PC-9 (cell line): ENCODE data around the gene MINDY4. TPM values are rescaled to one million over a fixed set of nuclear protein-coding genes. Genes with fewer than 3 reads are reported as not detected.
A peak's percentile ranks its signal among the peaks of the same experiment; 100 is the strongest.

Experiments used
- BruUV-seq: library from RNA; stranded (reverse); fragments of 400-500 nt; replicated peaks from 2 replicates; lab custom pipeline; 2021; lab: Mats Ljungman, UMichigan
- CTCF ChIA-PET: fragments of 300-600 bp; sonication (Branson Sonifier 250); formaldehyde crosslinking; loops from one replicate; lab custom pipeline; 2022; ENCODE audit warnings: antibody characterized with exemption; lab: Charles Lee
- POLR2A ChIA-PET: fragments of 300-600 bp; sonication (Branson Sonifier 250); formaldehyde crosslinking; loops from one replicate; lab custom pipeline; 2022; ENCODE audit warnings: antibody characterized with exemption; ENCODE audit not compliant: unreplicated experiment; lab: Charles Lee
- DNase-seq, 2 experiments: peaks; one replicate each; pipeline versions ENCODE4 v3.0.0 to v3.0.0-alpha.2; 2015 to 2022; ENCODE audit warnings: mixed read lengths in 1 of 2
- H2AFZ ChIP-seq: fragments of 200-600 bp; sonication (generic); 2 replicates; pipeline ENCODE4 v1.8.1; 2017; ENCODE audit warnings: antibody characterized with exemption
- H3F3A ChIP-seq: fragments of 200-600 bp; sonication (generic); 2 replicates; pipeline ENCODE4 v1.8.1; 2017; ENCODE audit warnings: antibody characterized with exemption, mild to moderate bottlenecking, low read depth; ENCODE audit not compliant: insufficient read depth
- H3K27ac ChIP-seq: fragments of 200-600 bp; sonication (generic); 2 replicates; pipeline ENCODE4 v1.6.1; 2016; ENCODE audit warnings: mixed run types
- H3K27me3 ChIP-seq: fragments of 200-600 bp; sonication (generic); 2 replicates; pipeline ENCODE4 v1.6.1; 2016; ENCODE audit warnings: low read depth, mixed run types; ENCODE audit not compliant: insufficient read depth
- H3K36me3 ChIP-seq: fragments of 200-600 bp; sonication (generic); 2 replicates; pipeline ENCODE4 v1.6.1; 2016; ENCODE audit warnings: low read depth, mixed run types
- H3K4me1 ChIP-seq: fragments of 200-600 bp; sonication (generic); replicated peaks from 2 replicates; pipeline ENCODE4 v1.6.1; 2016; ENCODE audit warnings: mixed run types; ENCODE audit not compliant: insufficient read depth
- H3K4me2 ChIP-seq: fragments of 200-600 bp; sonication (generic); 2 replicates; pipeline ENCODE4 v1.6.1; 2017; ENCODE audit warnings: mixed run types
- H3K4me3 ChIP-seq: fragments of 200-600 bp; sonication (generic); 2 replicates; pipeline ENCODE4 v1.6.1; 2016; ENCODE audit warnings: mixed run types
- H3K79me2 ChIP-seq: fragments of 200-600 bp; sonication (generic); 2 replicates; pipeline ENCODE4 v1.6.1; 2017; ENCODE audit warnings: low read depth, mixed run types
- H3K9me2 ChIP-seq: fragments of 200-600 bp; sonication (generic); 2 replicates; pipeline ENCODE4 v1.8.1; 2017; ENCODE audit warnings: mild to moderate bottlenecking; ENCODE audit not compliant: insufficient read depth
- H3K9me3 ChIP-seq: fragments of 200-600 bp; sonication (generic); 2 replicates; pipeline ENCODE4 v1.8.1; 2016; ENCODE audit warnings: low read depth; ENCODE audit not compliant: insufficient read depth
- H4K20me1 ChIP-seq: fragments of 200-600 bp; sonication (generic); 2 replicates; pipeline ENCODE4 v1.8.1; 2017; ENCODE audit not compliant: insufficient read depth
- EZH2 ChIP-seq: fragments of 200-600 bp; sonication (generic); IDR thresholded peaks from 2 replicates; pipeline ENCODE4 v1.8.0; 2017; ENCODE audit warnings: antibody characterized with exemption, low read depth
- intact Hi-C: fragments of 100-400 bp; cut with micrococcal nuclease; formaldehyde crosslinking; loops from one replicate; pipeline ENCODE4 v1.10.0; 2022; ENCODE audit not compliant: unreplicated experiment
- total RNA-seq: library from RNA; stranded (reverse); gene quantifications from 2 replicates; pipeline ENCODE4 v1.2.3, GENCODE V29; 2021
- TF ChIP-seq, protein P1 (sequence below): fragments of 200-600 bp; sonication (generic); conservative IDR thresholded peaks from 2 replicates; pipeline ENCODE4 v1.6.1; 2017; ENCODE audit warnings: mixed run types, antibody characterized with exemption, mild to moderate bottlenecking, moderate library complexity

The MINDY4 gene
- total RNA-seq, 1 experiment from 2014 or later: 14.8 TPM

DNA sequence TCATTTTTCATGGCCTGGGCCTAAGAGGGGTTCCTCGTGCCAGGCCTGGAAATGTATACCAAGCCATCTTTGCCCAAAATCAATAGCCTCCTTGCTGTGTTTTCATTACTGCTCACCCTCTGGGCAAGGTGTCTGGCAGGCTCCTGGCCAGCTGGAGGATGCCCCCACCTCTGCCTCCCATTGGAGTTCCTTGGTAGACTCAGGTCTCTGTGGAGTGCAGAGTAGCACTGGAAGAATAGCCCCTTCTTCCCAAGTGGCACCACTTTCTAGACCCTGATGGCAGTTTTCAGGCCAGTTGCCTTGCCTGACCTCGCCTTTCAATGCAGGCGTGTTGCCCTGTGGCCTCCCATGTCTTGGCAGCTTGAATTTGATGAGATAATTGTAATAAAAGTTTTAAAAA lies 84.7 kb downstream of the MINDY4 start:
- Histone ChIP-seq H3K4me1 (peaks cover 24% of the 10 kb centered on the region), H3K9me2 (no peaks in the 10 kb centered on the region), H3K36me3 (no peaks in the 10 kb centered on the region), H3K27ac (no peak overlapping the region), H3K27me3 (no peaks in the 10 kb centered on the region), H3K4me3 (no peak overlapping the region), H3K4me2 (no peak overlapping the region), H2AFZ (no peak overlapping the region), H3K79me2 (no peaks in the 10 kb centered on the region), H4K20me1 (no peaks in the 10 kb centered on the region), H3F3A (peaks cover 7% of the 10 kb centered on the region; the same call in 1 of the 2 replicates), H3K9me3 (no peaks in the 10 kb centered on the region)
- DNase-seq: no peak
- intact Hi-C loops: no loop called here
- POLR2A ChIA-PET: no interaction called here
- CTCF ChIA-PET: no interaction called here
- BruUV-seq: no TSS peak
- TF ChIP-seq, protein P1, sequence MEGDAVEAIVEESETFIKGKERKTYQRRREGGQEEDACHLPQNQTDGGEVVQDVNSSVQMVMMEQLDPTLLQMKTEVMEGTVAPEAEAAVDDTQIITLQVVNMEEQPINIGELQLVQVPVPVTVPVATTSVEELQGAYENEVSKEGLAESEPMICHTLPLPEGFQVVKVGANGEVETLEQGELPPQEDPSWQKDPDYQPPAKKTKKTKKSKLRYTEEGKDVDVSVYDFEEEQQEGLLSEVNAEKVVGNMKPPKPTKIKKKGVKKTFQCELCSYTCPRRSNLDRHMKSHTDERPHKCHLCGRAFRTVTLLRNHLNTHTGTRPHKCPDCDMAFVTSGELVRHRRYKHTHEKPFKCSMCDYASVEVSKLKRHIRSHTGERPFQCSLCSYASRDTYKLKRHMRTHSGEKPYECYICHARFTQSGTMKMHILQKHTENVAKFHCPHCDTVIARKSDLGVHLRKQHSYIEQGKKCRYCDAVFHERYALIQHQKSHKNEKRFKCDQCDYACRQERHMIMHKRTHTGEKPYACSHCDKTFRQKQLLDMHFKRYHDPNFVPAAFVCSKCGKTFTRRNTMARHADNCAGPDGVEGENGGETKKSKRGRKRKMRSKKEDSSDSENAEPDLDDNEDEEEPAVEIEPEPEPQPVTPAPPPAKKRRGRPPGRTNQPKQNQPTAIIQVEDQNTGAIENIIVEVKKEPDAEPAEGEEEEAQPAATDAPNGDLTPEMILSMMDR: no peak

GRCh38 chr7:30858576-30858975 lies 87.4 kb downstream of the MINDY4 start:
- intact Hi-C loops: no loop called here
- TF ChIP-seq EZH2: no peak
- TF ChIP-seq, protein P1: no peak
- CTCF ChIA-PET: interaction anchor here (0.6 to 0.7 kb wide), 2 partner anchors 9 to 384 kb away, joined by 3 to 4 read pairs; no protein-coding TSS in a partner anchor

DNA sequence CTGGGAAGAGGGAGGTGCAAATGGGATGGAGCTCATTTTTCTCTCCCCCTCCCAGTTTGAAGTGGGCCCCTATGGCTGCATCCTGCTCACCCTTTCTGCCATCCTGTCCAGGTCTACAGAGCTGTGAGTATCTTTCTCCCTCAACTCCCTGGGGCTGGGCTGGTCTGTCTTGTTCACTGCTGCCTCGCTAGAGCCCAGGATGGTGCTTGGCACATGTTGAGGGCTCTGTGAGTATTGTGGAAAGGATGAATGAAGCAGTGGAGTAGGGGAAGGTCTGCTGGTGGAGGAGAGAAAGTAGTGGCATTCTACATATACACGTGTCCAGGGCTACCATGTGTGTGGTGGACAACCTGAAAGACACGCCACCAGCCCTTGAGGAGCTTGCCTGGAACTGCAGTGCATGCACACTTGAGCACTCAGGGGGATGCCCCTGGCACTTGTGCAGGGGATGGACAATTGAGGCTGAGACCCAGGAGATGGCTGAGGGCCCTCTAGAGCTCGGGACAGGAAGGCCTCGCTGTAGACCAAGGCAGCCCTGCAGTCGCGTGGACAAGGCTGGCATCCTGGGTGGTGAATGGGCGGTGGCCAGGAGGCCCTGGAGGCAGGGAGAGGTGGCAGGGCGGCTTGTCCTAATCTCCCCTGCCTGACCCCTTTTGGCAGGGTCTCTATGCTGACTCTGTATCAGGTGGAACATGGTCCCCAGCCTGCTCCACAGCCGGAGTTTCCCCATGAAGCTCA lies 88.2 kb downstream of the MINDY4 start:
- Histone ChIP-seq H3K9me2 (no peaks in the 10 kb centered on the region), H3F3A (peaks cover 7% of the 10 kb centered on the region; the same call in 1 of the 2 replicates), H3K9me3 (no peaks in the 10 kb centered on the region), H3K79me2 (no peaks in the 10 kb centered on the region), H3K4me3 (no peak overlapping the region), H2AFZ (no peak overlapping the region), H3K27ac (peak overlapping the region; percentile 55), H3K4me2 (peak overlapping the region; percentile 45), H3K36me3 (no peaks in the 10 kb centered on the region), H3K4me1 (peaks cover 26% of the 10 kb centered on the region), H4K20me1 (no peaks in the 10 kb centered on the region), H3K27me3 (no peaks in the 10 kb centered on the region)
- DNase-seq: no peak
- TF ChIP-seq, protein P1: no peak
- TF ChIP-seq EZH2: no peak
- intact Hi-C loops: loop anchor here (1.0 kb wide), 1 partner anchor 47 kb away; no protein-coding TSS in a partner anchor
- BruUV-seq: no TSS peak
- ChIA-PET CTCF (interaction anchor here (0.6 kb wide), 1 partner anchor 385 kb away, joined by 4 read pairs; no protein-coding TSS in a partner anchor), POLR2A (interaction anchor here (0.6 to 0.7 kb wide), 2 partner anchors 29 to 1297 kb away, joined by 3 to 27 read pairs; no protein-coding TSS in a partner anchor)

More at GRCh38 chr7:30858576-30858975, 87.4 kb downstream of the MINDY4 start:
- no peak overlapping the region for H3K27ac ChIP-seq
- H3K27me3 ChIP-seq: no peaks in the 10 kb centered on the region
- H3K9me3 ChIP-seq: no peaks in the 10 kb centered on the region
- DNase-seq: no peak
- peaks cover 7% of the 10 kb centered on the region; the same call in 1 of the 2 replicates for H3F3A ChIP-seq
- no peaks in the 10 kb centered on the region for H3K79me2 ChIP-seq
- BruUV-seq: no TSS peak
- H3K36me3 ChIP-seq: no peaks in the 10 kb centered on the region
- H3K4me3 ChIP-seq: no peak overlapping the region
- H2AFZ ChIP-seq: no peak overlapping the region
- no peak overlapping the region for H3K4me2 ChIP-seq
- peaks cover 26% of the 10 kb centered on the region for H3K4me1 ChIP-seq
- H4K20me1 ChIP-seq: no peaks in the 10 kb centered on the region
- POLR2A ChIA-PET: no interaction called here
- H3K9me2 ChIP-seq: no peaks in the 10 kb centered on the region
